Amygdala (tissue), 56 donors: ENCODE data around the gene COPS3.

Experiments
- DNase-seq, 56 donors: peaks; one replicate each; lab custom pipeline; 2025; lab: John Stamatoyannopoulos, UW

COPS3 gene

DNA sequence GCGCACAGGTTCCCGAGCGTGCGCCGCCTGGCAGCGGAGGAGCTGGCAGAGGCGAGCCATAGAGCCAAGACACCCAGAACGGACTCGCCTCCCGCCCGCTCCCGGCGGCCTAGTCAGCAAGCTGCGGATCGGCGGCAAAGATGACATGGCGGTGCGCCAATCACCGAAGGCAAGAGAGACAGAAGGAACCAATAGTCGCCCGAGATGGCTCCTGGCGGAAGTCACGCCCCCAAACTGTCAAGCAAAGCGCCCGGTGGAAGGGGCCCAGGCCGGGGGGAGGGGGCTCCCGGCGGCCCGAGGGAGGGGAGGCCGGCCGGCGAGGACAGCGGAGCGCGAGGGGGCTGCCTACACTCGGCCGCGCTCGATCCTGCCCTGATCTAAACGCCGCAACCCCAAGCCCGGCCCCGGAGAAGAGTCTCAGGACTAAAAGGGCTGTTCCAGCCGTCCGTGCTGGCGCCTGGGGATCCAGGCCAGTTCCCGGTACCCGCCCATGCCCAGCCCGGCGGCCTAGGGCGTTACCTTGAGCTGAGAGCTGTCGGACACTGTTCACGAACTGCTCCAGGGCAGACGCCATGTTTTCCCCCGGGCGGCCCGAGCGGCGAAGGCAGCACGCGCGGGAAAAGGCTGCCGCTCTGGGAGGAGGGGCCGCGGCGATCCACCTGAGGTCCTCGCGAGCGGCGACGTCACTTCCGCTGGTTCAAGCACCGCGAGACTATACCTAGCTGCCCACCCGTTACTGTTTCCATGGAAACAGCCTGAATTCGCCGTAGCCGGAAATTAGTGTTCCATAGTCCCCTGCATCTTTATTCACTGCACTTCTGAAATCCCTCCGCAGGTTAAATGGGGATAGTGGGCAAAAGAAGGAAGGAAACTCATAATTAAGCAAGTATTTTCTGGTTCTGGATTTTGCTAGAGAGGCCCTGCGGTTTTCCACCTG is at the start of gene COPS3:
TSS of gene COPS3 (minus strand) at position 634 of the 937 bp plus-strand sequence. CDS start at position 574, 60 bp downstream.
- DNase-seq = peak; percentile 73 to 99 (median 95)

DNA sequence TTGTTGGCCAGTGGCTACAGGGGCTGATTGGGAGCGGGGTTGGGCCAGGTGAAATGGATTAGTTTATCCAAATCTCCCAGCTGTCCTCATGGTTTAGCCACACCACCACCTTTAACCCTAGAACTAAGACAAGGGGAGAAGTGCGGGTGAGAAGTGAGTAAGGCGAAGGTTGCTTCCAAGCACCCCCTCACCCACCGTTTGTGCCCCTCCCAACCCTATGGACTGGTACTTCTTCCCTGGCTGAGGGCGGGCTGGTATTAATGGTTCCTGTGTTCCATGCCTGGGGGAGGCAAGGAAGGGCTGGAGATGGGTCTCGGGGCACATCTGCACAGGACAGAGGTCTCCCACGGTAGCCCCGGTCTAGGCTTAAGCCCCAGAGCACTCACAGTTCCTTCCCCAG is 47.2 kb upstream of the COPS3 start:
- DNase-seq = no peak

DNA sequence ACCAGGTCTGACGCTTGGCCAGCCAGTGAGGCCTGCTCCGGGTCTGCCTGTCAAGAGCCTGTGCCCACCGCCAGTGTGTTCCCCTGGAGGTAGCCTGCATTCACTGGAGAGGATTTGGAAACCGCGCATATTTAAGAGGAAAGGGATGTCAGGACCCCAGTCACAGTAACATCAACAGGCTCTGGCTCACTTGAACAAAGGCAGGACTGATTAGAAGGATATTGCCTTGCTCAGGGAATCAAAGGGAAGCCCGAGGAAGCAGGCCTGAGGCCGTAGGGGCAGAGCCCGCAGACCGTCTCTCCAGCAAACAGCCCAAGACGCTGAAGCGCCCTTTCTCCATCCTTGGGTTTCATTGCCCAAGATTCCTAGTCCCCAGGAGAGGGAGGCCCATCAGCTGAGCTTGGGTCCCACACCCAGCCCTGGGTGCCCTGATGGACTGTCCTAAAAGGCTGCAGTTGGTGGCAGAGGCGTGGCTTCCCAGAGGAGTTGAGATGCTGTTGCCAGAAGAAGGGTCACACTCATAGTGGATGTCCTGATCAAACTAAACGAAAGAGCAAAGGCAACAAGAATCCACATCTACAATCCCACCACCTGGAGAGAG is 45.3 kb upstream of the COPS3 start:
- DNase-seq = no peak

DNA sequence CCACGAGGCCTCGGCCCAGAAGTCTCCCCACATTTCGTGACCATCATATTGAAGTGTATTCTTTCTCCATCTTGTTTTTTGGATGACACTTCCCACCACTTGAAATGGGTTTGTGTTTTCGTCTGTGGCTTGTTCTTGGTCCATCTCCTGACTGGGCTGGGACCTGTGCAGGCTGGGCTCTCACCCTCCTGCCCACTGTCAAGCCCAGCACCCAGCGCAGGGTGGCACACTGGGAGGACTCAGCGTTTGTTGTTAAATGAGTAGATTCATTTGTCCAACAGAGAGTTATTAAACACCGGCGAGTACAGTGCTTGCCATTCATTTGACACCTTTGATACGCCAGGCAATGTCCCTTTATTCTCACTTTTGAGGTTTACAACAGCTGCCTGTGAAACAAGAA is 44.8 kb upstream of the COPS3 start:
- no peak for DNase-seq

DNA sequence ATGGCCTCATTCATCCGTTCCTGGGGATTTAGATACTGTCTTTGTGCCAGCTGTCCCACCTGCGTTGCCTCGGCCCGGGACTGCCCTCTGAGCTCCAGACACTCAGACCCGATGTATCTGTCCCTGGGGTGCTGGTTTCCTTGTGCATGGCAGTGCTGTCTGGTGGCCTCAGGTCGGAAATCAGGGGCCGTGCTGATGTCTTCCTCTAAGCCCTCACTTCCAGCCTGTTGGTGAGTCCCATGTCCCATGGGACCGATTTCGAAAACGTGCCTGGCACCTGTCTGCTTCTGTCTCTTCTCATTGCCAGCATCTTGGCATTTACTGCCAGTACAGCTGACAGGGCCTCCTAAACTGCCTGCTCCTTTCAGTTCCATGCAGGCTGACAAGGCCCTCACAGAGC is 44.2 kb upstream of the COPS3 start:
- no peak for DNase-seq

DNA sequence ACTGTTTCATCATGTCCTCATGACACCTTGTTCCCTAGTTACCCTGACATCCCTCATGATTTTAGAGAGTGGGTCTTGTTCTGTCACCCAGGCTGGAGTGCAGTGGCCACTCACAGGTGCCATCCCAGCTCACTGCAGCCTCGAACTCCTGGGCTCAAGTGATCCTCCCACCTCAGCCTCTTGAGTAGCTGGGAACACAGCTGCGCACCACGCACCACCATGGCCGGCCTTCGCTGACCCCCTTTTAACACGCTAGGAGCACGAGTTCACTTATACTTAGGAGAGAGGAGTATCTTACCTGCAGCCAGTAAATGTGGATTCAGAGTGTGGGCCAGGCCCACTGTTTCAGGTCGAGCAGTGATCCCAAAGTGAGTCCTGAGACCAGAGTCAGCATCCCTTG is 43.6 kb upstream of the COPS3 start:
- no peak for DNase-seq

DNA sequence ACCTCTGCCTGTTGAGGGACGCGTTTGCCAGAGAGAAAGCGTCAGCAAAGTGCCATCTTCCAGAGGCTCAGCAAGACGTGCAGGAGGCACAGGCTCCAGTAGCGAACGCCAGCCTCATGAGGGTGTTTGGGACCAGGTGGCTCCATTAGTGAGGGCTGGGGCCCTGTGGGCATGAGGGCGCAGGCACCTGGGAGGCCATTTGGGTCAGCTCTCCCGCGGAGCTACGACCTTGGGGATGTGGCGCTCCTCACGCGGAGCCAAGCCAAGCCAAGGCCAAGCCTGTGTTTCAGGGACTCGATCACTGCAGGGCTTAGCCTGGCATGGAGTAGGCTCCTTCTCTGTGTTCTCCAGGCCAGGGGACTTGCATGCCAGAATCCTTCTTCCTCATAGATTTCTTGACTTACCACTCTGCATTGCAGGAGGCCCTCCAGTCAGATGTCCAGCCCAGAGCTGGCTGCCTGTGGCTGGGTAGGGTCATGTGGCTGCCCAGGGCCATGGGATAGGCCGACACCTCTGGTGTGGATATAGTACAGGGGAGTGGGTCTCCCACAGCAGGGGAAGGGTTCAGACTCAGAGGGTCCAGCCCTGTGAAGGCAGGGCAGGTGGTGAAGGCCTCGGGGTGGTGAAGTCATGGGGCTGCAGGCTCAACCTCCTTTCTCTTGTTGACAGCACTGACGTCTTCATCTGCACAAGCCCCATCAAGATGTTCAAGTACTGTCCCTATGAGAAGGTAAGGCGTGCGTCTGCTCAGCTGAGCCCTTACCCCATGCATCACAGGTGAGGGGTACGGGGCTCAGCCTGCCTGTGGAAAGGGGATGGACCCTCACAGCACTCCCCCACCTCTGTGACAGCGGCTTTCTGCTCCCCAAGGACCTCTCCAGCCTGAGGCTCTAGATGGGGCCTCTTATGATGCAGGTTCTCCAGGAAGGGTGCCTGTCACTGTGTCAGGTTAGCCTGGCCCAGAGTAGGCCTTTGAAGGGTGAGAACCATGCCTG is 41.8 kb upstream of the COPS3 start:
- DNase-seq = no peak

DNA sequence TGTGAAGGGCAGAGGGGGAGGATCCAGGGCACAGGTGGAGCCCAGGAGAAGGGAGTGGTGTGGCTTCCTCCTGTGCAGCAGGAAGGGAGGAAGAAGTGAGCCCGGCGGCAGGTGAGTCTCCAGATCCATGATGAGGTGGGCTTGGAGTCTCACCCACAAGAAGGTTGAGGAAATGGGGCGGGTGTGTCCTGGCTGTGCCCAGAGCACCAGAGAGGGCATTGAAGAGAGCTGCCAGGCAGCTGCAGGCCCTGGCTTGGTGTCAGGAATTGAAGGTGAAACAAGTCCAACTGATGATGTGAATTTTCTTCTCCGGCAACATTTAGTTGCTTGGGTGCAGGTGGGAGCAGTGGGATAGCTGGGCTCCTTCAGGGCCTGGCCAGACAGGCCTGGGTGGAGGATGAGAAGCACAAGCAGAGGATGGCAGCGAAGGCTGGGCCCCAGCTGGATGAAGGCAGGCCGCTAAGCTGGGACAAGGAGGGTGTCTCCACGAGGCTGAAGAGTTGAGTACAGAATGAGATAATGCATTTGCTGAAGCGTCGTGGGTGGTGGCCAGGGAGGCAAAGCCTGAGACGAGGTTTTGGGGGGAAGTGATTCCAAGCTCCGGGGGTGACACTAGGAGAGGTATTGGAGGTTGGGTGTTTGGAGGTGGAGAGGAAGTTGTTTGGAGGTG is 40.4 kb upstream of the COPS3 start:
- no peak for DNase-seq

DNA sequence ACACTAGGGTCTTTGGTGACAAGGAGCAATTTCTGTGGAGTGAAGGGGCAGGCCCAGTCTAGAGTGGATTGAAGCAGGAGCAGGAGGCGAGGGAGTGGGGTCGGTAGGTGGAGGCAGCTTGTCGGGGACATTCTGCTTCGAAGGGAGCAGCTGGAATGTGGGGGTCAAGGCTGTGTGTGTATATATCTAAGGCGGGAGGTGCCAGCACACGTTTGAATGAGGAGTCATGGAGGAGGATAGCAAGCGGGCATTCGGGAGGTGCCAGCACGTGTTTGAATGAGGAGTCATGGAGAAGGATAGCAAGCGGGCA is 39.8 kb upstream of the COPS3 start:
- DNase-seq = no peak

DNA sequence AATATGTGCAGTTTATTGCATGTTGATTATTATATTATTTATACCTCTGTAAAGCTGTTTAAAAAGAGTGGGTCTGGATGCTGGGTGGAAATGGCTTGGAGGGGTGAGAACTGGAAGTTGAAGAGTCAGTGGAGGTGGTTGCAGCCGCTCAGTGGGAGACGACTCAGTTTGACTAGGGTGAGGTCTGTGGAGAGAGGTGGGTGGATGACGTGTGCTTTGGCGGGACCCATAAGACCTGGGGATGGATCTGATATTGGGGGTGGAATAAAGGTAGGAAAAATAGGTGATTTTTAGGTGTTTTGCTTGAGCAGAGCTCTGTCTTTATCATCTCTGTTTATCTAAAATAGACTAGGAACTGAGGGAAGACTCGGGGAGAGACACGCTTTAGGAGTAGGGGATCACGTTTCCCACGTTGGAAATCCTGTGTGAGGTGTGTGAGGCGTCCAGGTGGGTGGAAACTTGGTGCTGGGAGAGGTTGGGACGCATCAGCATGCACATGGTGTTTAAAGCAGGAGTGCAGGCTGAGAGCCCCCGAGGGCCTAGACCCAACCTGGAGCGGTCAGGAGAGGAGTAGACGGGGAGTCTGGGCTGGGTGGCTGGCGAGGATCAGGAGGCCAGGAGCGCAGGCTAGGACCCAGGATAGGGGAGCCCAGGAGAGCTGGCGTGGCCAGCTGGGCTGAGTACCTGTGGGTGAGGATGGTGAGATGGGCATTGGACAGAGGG is 39.3 kb upstream of the COPS3 start:
- no peak for DNase-seq

DNA sequence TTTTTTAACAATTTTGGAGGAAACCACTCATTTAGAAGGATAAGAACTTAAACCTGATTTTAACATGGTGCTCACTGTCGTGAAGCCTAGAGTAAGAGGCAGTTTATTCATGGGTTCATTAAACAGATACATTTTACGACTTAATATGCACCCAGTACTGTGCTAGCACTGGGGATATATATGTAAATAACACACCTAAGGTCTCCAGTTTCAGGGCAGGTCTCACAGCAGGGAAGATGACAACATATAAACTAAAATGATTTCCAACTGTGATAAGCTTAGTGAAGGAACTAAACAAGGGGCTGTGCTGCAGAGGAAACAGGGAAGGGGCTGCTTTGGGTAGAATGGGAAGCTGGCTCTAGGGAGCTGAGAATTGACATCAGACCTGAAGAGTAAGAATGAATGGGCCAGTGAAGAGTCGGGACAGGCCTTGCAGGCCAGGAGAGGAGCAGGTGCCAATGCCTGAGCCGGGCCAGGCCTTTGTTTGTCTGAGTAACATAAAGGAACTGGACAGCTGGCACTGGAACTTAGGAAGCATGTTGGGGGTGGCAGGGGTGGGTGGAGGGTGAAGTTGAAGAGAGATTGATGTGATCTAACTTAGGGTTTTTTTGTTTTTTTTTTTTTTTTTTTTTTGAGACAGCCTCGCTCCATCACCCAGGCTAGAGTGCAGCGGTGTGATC is 34.2 kb upstream of the COPS3 start:
- no peak for DNase-seq

DNA sequence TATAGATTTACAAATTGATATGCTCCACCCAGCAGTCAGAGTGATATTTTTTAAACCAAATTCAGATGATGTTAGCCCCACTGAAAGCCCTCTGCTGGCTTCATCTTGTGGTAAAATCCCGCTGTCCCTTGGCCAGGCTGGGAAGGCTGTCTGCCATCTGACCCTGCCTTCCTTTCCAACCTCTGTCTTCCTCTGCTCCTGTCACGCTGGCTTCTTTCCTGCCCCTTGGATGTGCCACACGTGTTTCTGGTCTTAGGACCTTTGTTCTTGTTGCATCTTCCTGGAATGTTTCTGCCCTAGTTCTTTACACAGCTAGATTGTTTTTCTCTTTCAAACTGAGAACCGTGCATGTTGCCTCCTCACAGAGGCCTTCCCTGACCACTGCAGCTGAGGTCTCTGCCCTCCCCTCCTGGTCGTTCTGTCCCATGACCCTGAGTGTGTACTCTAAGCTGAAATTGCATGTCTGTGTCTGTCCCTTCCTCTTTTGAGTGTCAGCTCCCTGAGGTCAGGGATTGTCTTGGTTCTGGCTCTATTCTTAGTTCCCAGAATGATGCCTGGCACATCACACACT is 33.5 kb upstream of the COPS3 start:
- DNase-seq = no peak

DNA sequence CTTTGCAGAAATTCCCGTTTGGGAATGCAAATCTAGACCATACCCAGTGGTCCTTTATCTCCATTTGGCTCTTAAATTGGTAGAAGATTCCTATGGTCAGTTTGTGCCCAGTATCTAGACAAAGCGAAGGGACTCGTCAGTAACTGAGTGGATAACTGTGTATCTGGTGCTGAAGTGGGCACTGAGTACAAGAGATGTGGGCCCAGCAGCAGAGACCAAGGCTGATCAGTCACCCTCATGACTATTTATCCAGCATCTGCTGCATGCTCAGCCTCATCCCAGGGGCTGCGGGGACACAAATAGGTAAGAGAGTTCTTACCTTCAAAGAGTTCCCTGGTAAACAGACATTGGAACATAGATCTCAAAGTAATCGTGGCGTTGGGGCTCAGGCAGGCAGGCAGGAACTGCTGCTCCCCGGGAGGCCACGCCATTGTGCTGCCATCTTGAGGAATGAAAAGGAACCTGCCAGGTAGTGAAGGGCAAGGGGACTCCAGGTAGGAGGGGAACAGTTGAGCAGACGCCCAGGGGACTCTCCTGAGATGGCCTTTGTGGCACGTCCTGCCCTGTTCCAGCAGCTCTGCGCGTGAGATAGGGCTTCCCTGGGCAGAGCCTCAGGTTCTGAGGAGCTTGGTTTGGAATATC is 32.4 kb upstream of the COPS3 start:
- peak in 9 of 56 donors; percentile 5 to 23 (median 13) for DNase-seq

DNA sequence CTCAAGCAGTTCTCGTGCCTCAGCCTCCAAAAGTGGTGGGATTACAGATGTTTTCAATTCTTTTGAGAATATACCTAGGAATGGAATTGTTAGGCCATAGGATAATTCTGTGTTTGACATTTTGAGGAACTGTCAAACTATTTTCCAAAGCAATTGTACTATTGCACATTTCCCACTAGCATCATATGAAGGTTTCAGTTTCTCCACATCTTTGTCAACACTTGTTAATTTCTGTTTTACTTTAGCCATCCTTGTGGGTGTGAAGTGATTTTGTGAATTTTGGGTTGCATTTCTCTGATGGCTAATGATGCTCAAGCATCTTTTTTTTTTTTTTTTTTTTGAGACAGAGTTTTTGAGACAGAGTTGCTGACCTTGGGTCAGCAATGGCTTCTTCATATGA is 28.3 kb upstream of the COPS3 start:
- DNase-seq = no peak

DNA sequence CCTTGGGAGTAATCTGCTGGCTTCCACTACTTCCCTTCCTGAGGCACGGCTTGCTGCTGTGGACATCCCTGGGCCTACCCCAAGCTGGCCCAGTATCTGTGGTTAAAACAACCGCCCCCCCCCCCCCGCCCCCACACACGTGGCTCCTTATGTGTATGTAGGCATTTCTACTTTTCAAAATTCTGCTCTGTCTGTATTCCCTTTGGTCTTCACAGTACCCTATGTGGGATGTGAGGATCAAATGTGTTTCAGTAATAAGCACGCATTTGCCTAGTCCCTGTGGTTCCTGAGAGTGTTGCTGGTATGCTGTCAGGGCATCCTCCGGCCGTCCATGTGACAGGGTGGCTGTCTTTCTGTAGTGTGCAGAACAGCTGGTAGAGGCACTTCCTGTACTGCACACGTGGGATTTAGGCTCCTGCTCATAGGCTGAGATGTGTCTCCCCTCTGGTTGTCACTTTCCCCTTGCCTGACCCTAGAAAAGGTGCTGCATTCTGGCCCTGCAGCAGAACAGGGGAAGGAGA is 24.3 kb upstream of the COPS3 start:
- DNase-seq = peak in 11 of 56 donors; percentile 4 to 56 (median 14)

DNA sequence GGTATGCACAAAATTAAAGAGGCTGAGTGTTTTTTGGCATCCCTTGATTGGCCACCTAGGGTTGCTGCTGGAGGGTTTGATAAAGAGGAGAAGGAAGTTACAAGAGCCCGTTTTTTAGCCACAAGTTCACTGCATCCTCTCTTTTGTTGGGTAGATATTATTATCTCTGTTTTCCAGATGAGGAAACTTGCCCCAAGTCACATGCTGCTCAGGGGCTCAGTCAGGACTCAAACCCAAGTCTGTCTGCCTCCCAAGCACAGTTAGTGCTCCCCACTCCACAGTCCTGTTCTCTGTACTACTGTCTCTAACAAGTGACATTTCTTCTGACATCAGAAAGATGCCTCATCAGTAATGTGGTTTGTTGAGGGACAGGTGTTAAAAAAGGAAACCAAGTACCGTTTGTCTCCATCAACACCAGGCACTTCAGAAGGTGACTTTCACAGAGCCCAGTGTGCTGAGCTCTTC is 23.5 kb upstream of the COPS3 start:
- DNase-seq = no peak

DNA sequence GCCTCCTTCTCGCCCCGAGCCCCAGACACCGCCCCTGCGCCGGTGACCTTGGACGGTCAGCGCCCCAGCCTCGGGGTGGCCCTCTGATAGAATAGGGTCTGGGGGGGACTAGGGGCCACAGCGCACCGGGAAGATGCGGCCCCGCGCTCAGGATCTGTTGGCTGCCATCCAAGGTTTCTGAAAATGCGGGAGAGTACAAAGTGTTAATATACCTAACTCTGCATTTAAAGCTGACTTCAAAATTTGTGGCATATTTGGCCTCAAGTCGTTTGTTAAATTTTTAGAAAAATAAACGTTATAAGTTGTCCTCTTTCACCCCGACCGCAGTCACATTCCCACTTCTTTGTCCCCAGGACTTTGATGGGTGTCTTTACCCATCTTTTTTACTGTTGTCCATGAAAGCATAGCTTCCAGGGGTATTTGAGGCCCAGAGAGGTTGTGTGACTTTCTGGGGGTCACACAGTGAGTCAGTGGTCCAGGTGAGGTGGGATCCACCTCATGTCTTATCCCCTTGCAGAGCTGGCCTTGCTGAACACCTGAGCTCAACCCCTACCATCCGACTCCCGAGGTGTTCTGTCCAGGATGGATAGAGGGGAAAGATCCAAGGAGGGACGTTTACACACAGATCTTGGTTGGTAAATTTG is 22.9 kb upstream of the COPS3 start:
- peak in 1 of 56 donors; percentile 50 for DNase-seq
